CD4-positive, alpha-beta T cell treated with Interleukin-10 for 1 hour (primary cell): Measurements from ENCODE around the gene HOXB1.

Experiments used
- DNase-seq: peaks from one replicate; pipeline ENCODE4 v3.0.0-alpha.2; 2020

The HOXB1 gene

GRCh38 chr17:48530887-48531272 is at the start of gene HOXB1:
HOXB1 (minus strand) TSS chr17:48531011; CDS start chr17:48530904, 107 bp downstream.
- DNase-seq = no peak

DNA sequence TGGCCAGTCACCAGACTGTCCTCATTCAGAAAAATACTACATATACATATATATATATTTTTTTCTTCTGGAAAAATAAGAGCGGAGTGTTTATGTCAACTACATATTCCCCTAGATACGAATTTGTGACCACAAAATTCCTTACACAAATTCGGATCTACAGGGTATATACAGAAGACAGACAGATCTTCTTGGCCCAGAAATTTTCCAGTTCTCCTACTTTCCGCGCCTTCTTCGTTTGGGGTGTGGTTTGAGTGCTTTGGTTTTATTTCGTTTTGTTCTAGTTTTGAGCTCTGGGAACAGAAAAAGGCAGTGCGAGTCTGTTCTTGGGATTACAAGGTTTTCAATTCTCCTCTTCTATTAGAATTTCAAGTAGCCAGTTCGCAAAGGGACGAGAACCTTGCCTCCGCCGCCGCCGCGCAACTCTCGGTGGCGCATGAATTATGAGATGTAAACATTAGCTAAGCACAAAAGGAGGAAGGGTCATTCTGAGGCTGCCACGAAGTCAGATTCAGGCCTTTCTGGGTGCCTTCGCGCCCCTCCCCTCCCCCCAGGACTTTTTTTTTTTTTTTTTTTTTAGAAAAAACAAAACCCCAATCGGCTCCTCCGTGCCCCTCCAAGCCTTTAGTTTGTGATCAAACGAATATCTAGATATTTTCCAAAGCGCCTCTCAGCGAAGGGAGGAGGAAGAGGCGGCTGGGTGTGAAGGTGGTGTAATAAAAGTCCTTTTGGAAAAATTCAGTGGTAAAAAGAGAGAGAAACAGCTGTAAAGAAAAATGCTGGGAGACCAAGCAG is 49.1 kb upstream of the HOXB1 start:
- no peak for DNase-seq

DNA sequence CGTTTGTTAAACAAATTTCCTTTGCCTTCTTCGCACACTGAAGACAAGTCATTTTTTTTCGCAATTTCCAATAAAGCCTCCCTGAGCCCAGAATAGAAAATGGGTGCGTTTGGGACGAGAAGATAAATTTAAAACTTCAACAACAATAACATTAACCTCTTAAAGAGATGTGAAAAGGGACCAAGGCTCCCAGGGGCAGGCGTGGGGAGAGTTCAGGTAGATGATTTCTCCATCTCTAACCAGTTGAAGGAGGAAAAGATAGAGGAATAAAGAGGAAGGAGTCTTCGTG is 48.6 kb upstream of the HOXB1 start:
- no peak for DNase-seq

DNA sequence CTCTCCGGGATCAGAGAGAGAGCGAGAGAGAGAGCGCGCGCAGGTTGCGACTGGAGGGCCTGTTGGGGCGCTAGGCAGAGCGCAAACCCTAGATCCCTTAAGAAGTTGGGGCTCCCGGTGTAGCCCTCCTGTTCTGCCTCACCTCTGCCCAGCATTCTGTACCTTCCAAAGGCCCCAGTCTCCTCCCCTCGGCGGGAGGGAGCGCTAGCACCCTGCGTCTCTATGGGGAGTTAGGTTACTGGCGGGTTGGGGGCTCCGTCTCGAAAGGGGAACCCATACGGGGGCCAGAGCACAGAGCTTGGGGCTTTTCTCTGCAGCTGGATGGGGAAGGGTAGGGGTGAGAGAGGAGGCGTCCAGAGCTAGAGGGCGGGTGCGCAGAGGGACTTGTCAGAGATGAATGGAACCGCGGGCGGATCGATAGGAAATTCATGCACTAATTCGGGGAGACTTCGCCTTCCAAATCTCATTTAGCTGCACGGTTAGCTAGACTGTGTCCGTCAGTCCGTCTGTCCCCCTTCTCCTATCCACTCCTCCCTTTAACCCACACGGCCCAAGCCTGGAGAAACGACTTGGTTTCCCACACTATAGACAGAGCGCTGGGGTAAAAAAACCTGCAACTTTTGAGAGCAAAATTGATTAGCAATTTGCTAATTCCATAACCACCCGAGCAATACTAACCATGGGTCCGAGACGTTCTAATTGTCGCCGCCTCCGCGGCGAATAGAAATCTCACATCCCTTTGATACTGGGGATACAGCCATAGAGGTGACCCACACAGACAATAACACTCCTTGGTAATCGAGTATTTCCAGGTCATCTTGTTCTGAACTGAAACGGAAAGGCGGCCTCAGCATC is 48.0 kb upstream of the HOXB1 start:
- DNase-seq = no peak

DNA sequence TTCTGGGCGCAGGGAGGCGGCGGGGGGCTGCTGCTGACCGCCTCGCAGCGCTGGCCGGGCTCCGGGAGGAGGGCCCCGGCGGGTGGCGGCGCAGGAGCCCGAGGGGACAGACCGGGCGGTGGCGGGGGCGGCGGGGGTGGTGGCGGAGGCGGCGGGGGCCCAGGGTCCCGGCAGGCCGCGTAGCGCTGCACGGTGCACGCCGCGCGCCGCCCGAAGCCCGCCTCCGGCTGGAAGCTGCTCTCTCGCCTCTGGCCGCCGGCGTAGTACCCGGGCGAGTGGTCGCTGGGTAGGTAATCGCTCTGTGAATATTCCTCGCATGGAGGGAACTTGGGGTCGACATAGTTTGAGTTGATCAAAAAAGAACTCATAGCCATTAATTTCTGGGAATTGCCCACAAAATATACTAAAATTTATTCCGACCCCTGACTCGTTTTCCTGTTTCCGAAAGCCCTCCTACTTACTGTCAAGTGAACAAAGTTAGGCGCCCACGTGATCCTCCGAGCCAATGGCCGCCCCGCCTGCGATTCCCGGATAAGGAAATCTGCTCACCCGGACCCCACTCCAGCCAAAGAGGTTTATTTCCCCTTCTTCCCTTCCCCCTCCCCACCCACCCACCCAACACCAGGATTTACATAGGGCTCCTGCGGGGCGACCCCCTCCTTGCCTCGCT is 47.3 kb upstream of the HOXB1 start, which contains the start of gene HOXB4:
HOXB4 (minus strand) TSS at position 405 of the 670 bp plus-strand sequence; CDS start at position 374, 31 bp downstream.
- peak; percentile 77 for DNase-seq

DNA sequence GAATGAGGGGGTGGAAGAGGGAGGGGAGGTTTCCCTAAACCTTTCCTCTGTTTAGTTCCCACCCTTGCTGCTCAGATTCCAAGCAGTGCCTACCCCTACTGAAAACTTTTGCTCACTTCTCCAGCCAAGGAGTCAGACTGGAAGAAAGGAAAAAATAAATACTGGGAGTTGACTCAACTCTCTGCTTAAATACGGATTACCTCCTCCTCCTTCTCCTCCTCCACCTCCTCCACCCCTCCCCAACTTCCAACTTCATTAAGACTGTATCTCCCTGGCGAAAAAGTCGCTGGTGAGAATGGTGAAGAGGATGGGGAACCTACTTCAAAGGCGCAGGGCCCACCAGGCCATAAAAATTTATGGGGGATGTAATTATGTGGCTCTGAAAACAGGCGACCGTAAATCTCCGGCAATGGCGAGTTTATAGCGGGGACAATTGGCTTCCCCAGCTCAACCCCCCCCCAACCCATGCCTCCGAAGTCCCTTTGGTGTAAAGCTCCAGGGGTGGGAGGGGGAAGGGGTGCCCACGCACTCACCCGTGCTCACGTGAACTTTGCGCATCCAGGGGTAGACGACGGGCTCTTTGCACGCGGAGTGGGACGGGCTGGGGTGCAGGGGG is 46.6 kb upstream of the HOXB1 start:
- DNase-seq = no peak

DNA sequence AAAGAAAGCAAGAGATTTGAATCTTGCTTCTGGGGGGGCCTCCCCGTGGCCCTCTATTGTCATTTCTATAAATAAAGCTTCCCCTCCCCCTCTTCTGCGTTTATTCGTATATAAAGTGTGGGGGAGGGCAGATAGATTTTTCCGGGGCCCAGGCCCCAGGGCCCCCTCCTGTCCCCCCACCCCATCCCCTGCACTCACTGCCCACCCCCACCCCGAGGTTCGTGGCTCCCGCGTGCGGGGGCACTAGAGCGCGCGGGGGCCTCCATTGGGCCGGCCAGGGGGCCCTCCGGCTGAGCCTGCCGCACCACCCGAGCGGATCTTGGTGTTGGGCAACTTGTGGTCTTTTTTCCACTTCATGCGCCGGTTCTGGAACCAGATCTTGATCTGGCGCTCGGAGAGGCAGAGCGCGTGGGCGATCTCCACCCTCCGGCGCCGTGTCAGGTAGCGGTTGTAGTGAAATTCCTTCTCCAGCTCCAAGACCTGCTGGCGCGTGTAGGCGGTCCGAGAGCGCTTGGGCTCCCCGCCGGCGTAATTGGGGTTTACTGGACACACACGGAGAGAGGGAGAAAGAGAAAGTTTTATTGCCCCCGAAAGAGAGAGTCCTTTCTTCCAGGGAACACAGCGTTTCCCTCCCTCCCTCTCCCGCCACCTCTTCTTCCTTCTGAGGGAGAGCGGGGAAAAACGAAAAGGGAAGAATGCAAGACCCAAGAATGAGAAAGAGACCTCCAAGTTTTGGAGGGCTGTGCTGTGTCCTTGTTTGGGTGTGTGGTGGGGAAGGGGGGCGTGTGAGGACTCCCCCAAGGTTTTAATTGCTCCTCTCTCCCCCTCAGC is 45.9 kb upstream of the HOXB1 start:
- no peak for DNase-seq

DNA sequence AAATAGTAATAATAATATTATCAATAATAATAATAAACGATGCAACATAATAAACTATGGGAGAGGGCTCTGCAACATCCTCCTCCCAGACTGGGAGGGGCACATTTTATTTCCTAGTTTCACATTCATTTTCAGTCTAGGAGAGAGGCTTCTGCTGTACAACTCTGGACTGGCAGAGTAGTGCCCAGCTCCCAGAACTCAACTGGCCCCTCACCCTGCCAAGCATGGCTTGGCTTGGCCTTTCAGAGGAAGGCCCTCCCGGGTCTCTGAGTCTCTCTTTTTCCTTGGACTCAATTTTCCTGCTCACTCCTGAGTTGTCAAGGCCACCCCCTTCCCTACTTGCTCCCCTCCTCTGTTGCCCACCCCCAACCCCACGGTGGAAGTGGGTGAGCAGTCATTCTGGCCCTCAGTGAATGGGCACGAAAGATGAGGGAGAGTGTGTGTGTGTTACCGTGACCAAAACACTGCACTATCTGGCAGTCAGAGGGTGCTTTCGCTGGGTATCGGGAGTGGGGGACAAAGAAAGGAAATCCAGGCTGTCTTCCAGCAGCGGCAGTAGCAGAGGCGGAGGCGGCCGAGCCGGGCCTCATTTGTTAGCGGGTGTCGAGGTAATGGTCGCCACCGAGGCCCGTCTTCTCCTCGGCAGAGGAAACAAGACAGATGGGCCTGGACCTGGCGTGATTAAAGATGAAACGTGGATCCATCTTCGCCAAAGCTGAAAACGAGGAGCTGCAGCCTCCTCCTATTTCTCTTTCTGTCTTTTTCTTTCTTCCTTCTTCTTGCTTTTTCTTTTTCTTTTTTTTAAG is 45.1 kb upstream of the HOXB1 start:
- DNase-seq = no peak

DNA sequence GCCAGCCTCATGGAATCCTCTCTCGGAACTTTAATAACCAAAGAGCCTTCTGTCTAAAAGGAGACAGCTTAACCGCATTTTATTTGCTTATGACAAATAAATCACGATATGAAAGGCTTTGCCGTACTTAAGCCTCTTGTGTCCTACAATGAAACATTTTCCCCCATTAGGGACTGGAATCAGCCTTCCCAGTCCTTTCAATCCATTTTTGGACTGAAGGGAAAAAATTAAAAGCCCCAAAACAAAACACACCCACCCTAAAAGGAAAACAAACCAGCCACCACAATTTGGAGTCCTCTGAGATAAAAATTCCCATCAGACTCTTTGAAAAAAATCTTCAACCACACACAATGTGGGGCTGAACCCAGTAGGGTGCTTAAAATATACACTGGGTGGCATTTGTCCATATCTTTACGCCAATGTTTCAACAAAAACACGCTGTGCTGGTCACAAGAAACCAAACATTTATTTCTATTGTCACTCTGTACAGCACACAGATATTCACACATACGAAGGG is 44.3 kb upstream of the HOXB1 start:
- no peak for DNase-seq

DNA sequence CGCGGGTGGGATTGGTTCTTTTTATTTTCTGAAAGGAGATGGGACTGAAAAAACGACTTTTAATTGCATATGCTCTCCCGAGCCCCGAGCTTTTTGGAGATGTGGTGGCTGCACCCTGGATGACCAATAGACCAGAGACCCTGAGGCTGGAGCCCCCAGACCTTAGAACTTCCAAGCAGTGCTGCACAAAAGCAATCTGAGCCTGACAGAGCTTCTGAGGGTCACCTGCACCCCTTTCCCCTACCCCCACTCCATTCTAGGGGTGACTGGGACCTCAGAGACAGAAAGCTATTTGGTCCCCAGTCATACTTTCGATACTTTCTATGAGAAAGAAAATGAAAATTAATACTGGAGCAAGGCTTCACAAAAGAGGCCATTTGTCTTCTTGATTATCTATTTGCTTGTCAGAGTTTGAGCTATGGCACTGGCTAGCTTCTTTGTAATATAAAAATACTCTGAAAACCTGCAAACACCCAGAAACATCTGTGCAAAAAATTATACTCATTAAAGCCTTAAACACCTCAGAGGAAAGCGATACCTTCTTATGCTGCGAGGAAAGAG is 43.8 kb upstream of the HOXB1 start:
- DNase-seq = no peak

- no peak for DNase-seq
Observed at GRCh38 chr17:48571826-48572417, 41.1 kb upstream of the HOXB1 start.

- DNase-seq = no peak
Observed at GRCh38 chr17:48571024-48571818, 40.4 kb upstream of the HOXB1 start.

- no peak for DNase-seq
Observed at GRCh38 chr17:48570325-48571023, 39.7 kb upstream of the HOXB1 start.

DNA sequence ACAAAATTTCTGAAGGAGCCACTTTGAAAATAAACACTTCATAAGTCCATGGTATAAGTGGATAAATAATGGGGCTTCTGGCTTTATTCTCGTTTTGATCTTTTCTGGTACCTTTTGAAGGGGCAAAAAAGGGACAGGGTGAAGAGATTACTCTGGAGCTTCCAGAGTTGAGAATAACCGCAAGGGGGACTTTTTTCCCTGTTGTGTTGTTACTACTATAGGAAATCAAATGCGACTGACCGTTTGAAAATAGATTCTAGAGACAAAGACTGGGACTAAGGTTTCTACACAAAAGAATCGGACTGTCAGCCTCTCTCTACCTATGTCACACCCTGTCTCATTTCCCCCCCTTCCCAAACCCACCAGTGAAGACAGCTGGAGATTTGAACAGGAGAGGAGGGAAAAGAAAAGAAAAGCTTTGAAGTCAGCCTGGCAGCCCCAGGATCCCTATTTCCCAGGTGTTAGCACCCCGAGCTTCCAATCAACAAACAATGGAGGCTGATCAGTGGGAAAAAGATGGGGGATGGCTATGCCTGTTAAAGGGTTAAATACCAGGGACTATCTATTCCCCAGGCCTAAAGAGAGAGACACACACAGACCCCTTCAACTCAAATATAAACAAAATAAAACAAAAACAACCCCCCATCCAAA is 39.0 kb upstream of the HOXB1 start:
- DNase-seq = no peak

GRCh38 chr17:48569240-48569582 is 38.4 kb upstream of the HOXB1 start:
- no peak for DNase-seq

GRCh38 chr17:48568499-48569239 is 37.9 kb upstream of the HOXB1 start:
- no peak for DNase-seq

DNA sequence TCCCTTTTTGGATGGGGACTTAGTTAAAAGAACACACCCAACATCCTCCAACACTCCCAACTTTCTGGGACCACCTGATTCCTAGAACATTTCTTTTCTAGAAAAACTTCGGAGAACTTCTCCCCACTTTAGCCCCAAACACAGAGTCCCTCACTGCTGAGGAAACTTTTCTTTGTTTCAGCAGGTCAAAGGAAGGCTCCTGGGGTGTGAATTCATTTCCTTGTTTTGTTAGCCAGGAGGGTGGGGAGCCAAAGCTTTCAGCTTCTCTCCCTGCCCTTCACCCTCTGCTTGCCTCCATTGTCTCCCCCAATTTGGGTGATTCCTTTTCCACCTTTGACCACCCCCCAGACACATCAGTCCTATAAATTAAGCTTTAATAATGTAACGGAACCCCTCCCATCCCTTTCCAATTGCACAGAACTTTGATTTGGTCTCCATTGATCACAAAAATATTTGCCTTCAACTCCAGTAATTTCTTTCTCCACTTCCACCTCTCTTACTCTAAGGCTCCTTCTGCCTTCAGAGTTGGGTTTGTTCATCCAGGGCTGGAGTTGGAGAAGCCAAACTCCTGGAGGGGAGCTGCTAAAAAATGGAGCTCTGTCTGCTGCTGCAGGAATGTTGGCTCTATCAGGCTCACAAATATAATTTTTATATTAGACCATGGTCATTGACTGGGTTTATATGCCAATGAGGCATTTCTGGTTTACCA is 37.0 kb upstream of the HOXB1 start:
- DNase-seq = no peak
